Ishikawa (cell line): Measurements from ENCODE around the gene POC5.

Experiments
- CEBPB ChIP-seq: IDR thresholded peaks from 2 replicates; pipeline ENCODE4 v1.6.1; 2012
- CREB1 ChIP-seq: IDR thresholded peaks from 2 replicates; pipeline ENCODE4 v1.6.1; 2012; ENCODE audit warnings: low read depth
- EGR1 ChIP-seq: IDR thresholded peaks from 2 replicates; pipeline ENCODE4 v1.6.1; 2012
- EP300 ChIP-seq: IDR thresholded peaks from 2 replicates; pipeline ENCODE4 v1.6.1; 2012; ENCODE audit warnings: borderline replicate concordance
- FOXM1 ChIP-seq: IDR thresholded peaks from 2 replicates; pipeline ENCODE4 v1.6.1; 2012; ENCODE audit warnings: low read depth, borderline replicate concordance
- MAX ChIP-seq: IDR thresholded peaks from 2 replicates; pipeline ENCODE4 v1.6.1; 2012
- NFIC ChIP-seq: IDR thresholded peaks from 2 replicates; pipeline ENCODE4 v1.6.1; 2012
- RAD21 ChIP-seq: IDR thresholded peaks from 2 replicates; pipeline ENCODE4 v1.6.1; 2012; ENCODE audit warnings: low read depth
- REST ChIP-seq: IDR thresholded peaks from 2 replicates; pipeline ENCODE4 v1.6.1; 2012; ENCODE audit warnings: low read depth, mild to moderate bottlenecking
- TAF1 ChIP-seq: IDR thresholded peaks from 2 replicates; pipeline ENCODE4 v1.6.1; 2012; ENCODE audit warnings: low read depth, mild to moderate bottlenecking
- TCF12 ChIP-seq: IDR thresholded peaks from 2 replicates; pipeline ENCODE4 v1.6.1; 2012; ENCODE audit warnings: low read depth
- TEAD4 ChIP-seq: IDR thresholded peaks from 2 replicates; pipeline ENCODE4 v1.6.1; 2012
- USF1 ChIP-seq: IDR thresholded peaks from 2 replicates; pipeline ENCODE4 v1.6.1; 2012
- YY1 ChIP-seq: IDR thresholded peaks from 2 replicates; pipeline ENCODE4 v1.6.1; 2012; ENCODE audit warnings: low read depth
- ZBTB7A ChIP-seq: IDR thresholded peaks from 2 replicates; pipeline ENCODE4 v1.6.1; 2012; ENCODE audit warnings: low read depth

Gene POC5

GRCh38 chr5:75712091-75712490, 5.1 kb downstream of the POC5 start:
- TF ChIP-seq EGR1 (no peak), MAX (no peak), YY1 (no peak), RAD21 (no peak), REST (no peak), NFIC (no peak), USF1 (no peak), TAF1 (no peak), EP300 (no peak), CREB1 (no peak), CEBPB (no peak), TEAD4 (no peak), ZBTB7A (no peak), FOXM1 (no peak)

GRCh38 chr5:75711151-75711550, 6.1 kb downstream of the POC5 start:
- TF ChIP-seq NFIC (no peak), FOXM1 (no peak)

- TF ChIP-seq EP300 (no peak), EGR1 (no peak), TAF1 (no peak), TEAD4 (no peak), REST (no peak), NFIC (no peak), MAX (no peak), FOXM1 (no peak), USF1 (no peak), ZBTB7A (no peak), YY1 (no peak)
Observed at GRCh38 chr5:75710637-75711036, 6.6 kb downstream of the POC5 start.

GRCh38 chr5:75707911-75708509, 9.2 kb downstream of the POC5 start:
- TF ChIP-seq YY1 (no peak), TCF12 (no peak), TAF1 (no peak), FOXM1 (no peak), ZBTB7A (no peak)

GRCh38 chr5:75706775-75707174, 10.5 kb downstream of the POC5 start:
- TF ChIP-seq FOXM1: no peak

GRCh38 chr5:75706016-75706415, 11.2 kb downstream of the POC5 start:
- TF ChIP-seq MAX (no peak), ZBTB7A (no peak), YY1 (no peak), USF1 (no peak), TCF12 (no peak), CEBPB (no peak), RAD21 (no peak)

GRCh38 chr5:75701856-75702255, 15.4 kb downstream of the POC5 start:
- TF ChIP-seq TAF1 (no peak), TCF12 (no peak), EP300 (no peak), TEAD4 (no peak), REST (no peak), USF1 (no peak)
